ENCODE measurements around the gene NEK7.
"Not testable (repeated sequence)": the region's sequence is repeated elsewhere in the genome, so short reads cannot be mapped to it uniquely, and the experiment has no call there.

Gene NEK7

DNA sequence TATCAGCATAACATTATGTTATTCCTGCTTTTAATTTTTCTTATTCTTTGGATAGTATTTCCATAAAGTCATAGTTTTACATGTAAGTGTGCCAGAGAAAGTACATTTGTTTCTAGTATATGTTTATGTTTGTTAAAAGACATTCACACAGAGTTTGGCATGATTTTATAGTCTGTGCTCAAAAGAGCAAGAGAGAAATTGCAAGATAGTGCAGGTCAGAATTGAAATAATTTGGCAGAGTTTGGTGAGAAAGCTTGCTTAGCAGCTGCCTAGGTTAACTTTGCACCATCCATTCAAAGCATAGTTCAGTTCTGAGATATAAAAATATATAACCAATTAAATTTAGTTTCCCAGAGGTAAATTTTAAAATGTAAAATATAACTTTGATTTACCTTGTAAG is 17.0 kb downstream of the NEK7 start:
- no peak for DNase-seq

GRCh38 chr1:198174297-198174696 is 17.5 kb downstream of the NEK7 start:
- DNase-seq = no peak

GRCh38 chr1:198175423-198176170 is 18.8 kb downstream of the NEK7 start:
- DNase-seq = no peak

DNA sequence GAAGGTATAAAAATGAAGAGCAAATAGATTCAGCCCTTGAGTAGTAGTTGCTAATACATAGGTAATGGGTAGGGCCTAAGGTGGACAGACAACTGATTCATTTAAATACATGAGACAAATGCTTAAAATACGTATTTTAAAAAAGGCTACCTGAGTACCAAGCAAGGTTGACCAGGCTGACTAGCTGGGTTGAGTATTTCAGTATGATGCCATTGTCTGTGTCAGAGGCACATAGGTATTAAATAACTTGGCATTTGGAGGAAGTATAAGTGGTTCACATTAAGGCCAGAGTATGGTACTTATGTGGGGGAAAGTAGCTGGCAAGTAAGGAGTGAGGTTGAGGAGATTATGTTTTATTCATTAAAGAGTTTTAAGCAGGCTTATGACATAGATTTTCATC is 19.4 kb downstream of the NEK7 start:
- no peak for DNase-seq

DNA sequence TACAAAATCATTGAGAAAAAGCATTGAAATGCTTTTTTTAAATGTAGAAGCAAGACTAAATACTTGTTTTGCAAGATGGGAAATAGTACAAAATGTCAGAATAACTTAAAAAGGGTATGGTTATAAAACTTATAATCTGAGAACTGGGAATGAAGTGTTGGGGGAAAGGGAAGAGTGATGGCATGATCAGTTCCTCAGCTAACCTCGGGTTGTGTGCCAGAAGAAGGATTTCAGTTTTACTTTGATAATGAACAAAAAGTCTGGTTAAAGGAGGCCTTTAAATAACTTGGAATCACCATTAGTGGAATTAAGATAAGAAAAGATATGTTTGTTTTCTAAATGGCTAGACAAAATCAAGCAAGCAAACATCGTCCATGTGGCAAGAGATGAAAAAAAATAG is 20.7 kb downstream of the NEK7 start:
- DNase-seq = no peak

GRCh38 chr1:198178615-198179014 is 21.8 kb downstream of the NEK7 start:
- DNase-seq = no peak

DNA sequence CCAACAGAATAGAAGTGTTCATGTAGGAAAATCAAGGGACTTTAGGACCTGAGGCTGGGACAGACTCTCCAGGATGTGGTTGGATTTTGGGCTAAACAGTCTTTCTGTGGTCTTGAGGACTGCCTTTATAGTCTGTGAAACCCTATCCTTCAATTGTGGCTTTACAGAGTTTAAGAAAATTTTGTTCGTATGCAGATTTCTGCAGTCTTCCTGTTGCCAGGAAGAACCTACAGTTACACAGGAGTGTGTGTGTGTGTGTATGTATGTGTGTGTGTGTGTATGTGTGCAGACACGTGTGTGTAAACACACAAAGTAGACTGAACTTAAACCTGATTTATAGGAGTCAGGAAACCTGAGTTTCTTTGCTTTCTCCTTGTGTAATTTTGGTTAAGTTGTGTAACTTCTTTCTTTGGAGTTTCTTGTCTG is 22.8 kb downstream of the NEK7 start:
- DNase-seq = no peak

DNA sequence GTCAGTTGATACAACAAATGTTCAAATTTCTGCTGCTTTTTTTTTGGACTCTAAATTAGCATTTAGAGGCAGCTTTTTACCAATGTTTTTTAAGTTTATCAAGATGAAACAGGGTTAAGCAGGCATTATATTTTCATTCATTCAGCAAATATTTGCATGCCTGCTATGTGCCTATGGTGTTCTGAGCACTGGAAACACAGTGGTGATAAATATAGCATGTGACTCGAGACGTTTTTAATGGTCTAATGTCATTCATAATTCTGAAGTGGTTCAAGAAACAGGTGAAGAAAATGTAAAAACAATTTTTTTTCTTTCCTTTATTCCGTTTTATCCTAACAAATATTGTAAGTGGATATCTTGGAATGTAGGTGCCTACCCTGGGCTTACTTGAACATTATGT is 26.8 kb downstream of the NEK7 start:
- DNase-seq = no peak

DNA sequence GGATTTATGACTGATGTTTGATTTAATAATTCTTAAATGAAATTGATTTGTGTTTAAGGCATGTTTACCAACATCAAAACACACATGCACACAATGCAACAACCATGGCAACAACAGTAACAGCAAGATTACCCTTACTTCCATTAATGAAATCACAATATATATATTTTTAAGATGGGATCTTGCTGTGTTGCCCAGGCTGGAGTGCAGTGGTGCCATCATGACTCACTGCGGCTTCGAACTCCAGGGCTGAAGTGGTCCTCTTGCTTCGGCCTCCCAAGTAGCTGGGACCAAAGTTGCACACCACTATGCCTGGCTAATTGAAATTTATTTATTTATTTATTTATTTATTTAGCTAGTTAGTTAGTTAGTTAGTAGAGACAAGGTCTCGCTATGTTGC is 27.7 kb downstream of the NEK7 start:
- no peak for DNase-seq

DNA sequence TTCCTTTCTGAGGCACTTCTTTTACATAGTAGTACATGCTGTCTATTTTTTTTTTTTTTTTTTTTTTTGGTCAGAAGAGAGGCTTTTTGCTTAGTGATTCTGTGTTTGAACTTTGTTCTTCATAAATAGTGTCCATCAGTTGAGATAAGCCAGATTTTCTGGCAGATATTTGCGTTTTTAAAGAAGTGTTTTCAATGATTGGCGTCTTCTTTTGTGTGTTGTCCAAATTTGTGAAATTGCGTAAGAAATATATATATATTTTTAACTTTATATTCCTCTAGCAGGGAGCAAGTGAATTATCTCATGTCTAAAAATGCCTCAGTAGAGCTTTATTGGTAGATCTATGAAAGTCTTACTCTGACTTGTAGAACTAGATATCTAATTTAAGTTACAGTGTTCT is 28.3 kb downstream of the NEK7 start:
- DNase-seq = no peak

DNA sequence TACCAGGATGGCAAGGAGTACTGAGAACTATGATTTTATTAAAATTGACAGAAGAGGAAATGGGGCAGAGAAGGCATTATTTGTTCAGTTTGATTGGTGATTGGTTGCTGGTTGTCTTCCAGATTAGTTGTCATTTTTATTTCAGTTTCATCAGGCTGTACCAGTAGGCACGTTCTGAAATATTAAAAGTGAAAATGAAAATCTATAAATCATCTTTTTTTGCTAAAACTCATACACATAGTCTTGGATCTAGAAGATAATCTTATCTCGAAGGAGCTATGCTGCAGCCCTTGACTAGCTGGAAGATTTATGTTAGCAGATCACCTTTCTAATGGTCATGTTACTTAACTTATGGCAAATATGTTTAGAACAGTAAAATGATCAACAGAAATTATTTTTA is 29.0 kb downstream of the NEK7 start:
- DNase-seq = no peak

DNA sequence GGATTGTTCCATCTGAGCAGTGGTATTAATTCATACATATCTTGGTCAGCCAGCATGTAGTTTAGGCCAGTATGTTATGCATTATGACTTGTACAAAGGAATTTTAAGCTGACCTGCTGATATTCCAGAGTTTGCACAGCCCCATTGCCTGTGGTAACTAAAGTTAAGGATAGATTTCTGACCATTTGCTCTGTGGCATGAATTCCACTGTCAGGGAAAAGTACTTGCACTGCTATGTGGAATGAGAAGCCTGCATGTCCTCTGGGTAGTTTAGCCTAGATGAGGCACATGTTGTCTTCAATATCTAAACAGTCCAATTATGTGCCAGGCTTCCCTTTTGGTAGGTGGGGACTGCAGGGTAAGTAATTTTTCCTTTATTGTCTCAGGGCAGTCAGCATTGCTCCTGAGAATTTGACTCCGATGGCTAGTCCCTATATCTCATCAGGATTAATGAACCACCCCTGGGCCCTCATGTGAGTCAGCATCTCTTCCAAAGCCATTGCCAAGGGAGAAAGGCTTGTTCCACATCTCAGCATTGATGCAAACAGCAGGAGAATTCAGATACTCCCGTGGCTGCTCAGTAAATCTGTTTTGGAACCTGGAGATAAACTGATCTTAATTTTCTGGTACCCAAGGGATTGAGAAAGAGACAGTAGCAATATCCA is 30.2 kb downstream of the NEK7 start:
- no peak for DNase-seq

- DNase-seq = peak; percentile 32
These were observed 31.3 kb downstream of the NEK7 start for GRCh38 chr1:198187973-198188588.

GRCh38 chr1:198191117-198191516 is 34.3 kb downstream of the NEK7 start:
- no peak for DNase-seq

DNA sequence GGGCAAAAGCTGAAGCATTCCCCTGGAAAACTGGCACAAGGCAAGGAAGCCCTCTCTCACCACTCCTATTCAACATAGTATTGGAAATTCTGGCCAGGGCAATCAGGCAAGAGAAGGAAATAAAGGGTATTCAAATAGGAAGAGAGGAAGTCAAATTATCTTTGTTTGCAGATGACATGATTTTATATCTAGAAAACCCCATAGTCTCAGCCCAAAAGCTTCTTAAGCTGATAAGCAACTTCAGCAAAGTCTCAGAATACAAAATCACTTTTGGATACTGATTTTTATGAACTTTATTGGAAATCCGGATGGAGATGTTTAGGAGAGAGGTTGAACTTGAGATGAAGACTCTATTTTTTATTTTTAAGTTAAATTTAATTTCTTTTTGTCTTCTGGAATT is 37.1 kb downstream of the NEK7 start:
- not testable (repeated sequence) for DNase-seq

DNA sequence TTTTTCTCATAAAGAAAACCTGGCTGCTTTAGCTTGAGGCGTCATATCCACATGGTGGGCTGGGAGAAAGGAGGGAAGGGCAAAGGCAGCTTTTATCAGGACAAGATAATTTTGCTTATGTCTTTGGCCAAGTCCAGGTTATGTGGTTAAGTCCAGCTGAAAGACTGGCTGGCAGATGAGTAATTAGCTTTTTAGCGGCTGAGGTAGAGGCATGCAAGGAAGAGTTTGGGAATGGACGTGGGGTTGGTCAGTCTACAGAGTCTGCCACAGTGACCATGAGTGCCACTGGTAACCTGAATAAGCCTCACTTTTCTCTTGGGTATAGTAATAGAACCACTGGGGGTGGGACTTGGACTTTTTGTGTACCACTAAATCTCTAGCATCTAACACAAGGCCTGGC is 39.8 kb downstream of the NEK7 start:
- DNase-seq = no peak

DNA sequence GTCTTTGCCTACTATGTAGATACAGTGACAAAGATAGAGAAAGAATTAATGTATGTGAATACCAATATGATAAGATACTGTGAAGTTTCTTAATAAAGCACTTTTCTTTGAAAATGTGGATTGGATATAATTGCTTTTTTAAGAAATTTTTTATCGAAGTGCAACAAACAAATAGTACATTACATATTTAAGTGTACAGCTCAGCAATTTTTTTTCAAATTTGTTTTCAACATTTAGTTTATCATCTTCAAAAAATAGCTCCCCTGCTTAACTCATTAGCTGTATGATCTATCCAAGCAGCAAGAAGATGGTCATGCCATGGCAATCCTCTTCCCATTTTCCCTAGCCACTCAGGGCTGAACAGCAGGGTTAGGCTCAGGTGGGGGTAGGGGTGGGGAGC is 40.5 kb downstream of the NEK7 start:
- DNase-seq = no peak

- no peak for DNase-seq
These were observed 42.3 kb downstream of the NEK7 start for GRCh38 chr1:198199105-198199504.

GRCh38 chr1:198201956-198202784 is 45.4 kb downstream of the NEK7 start:
- DNase-seq = no peak

DNA sequence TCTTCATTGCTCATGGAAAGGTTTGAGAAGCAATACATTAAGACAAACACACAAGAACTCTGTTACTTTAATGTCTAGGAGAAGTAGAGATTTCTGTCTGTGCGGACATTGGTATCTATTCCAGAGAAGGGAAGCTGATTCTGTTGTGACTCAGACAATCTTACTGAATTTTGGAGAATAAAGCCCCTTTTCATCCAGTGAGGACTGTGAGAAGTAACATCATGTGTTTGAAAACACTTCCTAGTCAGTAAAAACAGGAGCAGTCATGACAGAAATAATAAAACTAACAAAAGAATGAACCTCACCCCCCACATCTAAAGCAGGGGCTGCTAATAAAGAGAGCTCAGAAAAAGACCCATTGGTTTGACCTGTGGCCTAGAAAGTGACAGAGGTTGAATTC is 46.6 kb downstream of the NEK7 start:
- DNase-seq = no peak

DNA sequence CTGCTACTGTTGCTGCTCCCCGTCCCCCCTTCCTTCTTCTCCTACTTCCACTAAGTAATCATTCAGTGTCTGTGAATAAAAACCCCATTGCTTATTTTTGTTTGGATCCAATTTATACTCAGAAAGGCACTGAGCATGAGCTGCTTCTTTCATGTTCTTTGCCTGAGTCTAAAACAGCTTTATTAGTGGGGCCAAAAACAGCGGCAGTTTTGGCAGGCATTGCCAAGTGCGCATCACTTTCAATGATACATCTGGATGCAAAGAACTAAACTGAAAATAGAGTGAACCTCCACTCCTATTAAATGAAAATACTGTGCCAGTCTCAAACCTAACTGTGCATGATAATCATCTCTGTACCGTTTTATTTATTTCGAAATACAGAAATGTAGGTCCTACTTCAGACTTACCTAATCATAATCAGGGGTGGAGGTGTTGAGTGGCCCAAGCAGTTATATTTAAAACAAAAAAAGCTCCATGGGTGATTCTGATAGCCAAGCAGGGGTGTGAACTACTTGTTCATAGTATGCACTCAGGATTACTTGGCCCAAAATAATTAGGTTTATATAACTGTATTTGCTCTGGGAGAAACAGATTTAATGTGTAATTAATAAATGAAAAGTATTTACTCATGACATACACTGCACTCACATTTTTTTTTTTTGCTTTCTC is 48.4 kb downstream of the NEK7 start:
- DNase-seq = no peak

- DNase-seq = no peak
These were observed 49.5 kb downstream of the NEK7 start for GRCh38 chr1:198206292-198206691.

DNA sequence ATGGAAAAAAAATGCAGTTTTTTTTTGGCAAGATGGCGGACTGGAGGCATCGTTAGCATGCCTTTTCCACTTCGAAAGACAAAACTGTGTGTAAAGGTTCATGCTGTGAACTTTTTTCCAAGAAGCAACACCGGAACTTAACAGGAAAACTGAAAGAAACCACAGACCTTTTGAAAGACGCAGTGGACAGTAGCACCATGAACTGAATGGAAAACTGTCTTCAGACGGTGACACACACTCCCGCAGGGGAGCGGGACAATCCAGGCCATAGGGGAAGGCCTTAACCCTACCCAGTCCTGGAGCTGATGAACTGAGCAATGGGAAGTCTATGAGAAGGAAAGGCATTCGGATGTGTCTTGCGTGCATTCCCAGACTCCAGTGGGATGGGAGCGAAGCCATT is 54.9 kb downstream of the NEK7 start:
- DNase-seq = no peak

Data from effector CD4-positive, alpha-beta T cell (primary cell).